ENCODE measurements around the gene SLC25A10. TPM values are rescaled to one million over a fixed set of nuclear protein-coding genes. Genes with fewer than 3 reads are reported as not detected.
A peak's percentile ranks its signal among the peaks of the same experiment; 100 is the strongest.
"Not testable (repeated sequence)": the region's sequence is repeated elsewhere in the genome, so short reads cannot be mapped to it uniquely, and the experiment has no call there.

SLC25A10 gene
- total RNA-seq, 1 experiment from 2014 or later = 30.9 TPM

DNA sequence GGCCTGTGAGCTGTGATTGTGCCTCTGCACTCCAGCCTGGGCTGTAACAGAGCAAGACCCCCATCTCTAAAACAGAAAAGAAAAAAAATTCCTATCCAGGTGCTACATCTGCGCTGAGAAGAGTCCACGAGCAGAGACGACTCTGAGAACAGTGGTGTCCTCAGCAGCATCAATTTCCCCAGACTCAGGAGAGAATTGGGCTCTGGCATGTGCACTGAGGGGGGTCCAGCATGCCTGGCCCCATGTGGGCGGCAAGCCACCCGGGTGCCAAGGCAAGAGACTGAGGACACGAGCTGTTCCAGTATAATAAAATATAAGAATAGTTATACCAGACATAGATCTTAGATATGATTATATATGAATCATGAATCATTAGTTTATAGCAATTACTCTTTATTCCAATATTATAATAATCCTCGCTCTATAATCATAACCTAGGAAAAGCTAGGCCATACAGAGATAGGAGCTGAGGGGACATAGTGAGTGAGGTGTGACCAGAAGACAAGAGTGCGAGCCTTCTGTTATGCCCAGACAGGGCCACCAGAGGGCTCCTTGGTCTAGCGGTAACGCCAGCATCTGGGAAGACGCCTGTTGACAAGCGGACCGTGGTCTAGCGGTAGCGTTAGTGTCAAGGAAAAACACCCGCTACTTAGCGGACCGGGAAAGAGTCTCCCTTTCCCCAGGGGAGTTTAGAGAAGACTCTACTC, 36.4 kb upstream of the SLC25A10 start:
- H2AFZ ChIP-seq (ENCODE audit: low read length); H2AK5ac ChIP-seq (ENCODE audit: insufficient read length, low read length); H2BK20ac ChIP-seq (ENCODE audit: low read depth, low read length, poor library complexity, severe bottlenecking); H3K27ac Mint-ChIP-seq; H3K23me2 ChIP-seq (ENCODE audit: insufficient read length, low read depth, low read length, poor library complexity, severe bottlenecking); H3K56ac ChIP-seq (ENCODE audit: insufficient read length, low read depth, low read length); H2BK15ac ChIP-seq (ENCODE audit: low read depth, low read length); H2BK12ac ChIP-seq (ENCODE audit: insufficient read length, low read depth, low read length); H4K20me1 ChIP-seq (ENCODE audit: control insufficient read depth, insufficient read depth, insufficient read length); H3K14ac ChIP-seq (ENCODE audit: insufficient read depth, low read length); H3K4me3 Mint-ChIP-seq; H3K27me3 Mint-ChIP-seq (ENCODE audit: low read depth); H4K91ac ChIP-seq (ENCODE audit: insufficient read length, low read depth, low read length); H3K79me2 ChIP-seq (ENCODE audit: insufficient read depth, low read length); H3K23ac ChIP-seq (ENCODE audit: insufficient read length, low read depth, low read length); H3K18ac ChIP-seq (ENCODE audit: insufficient read length, low read depth, low read length); H3K4me2 ChIP-seq (ENCODE audit: insufficient read depth, insufficient read length, low read length); H3K79me1 ChIP-seq (ENCODE audit: insufficient read depth, low read depth, low read length, poor library complexity, severe bottlenecking); H3K4me1 ChIP-seq (ENCODE audit: insufficient read depth, low read length); H3K27ac ChIP-seq (ENCODE audit: insufficient read length, low read depth, low read length); H3T11ph ChIP-seq (ENCODE audit: low read length); H2BK120ac ChIP-seq (ENCODE audit: low read depth, low read length, poor library complexity, severe bottlenecking); H3K9me3 ChIP-seq (ENCODE audit: control insufficient read depth, low read depth, low read length); H4K5ac ChIP-seq (ENCODE audit: insufficient read length, low read depth, low read length); H3K4me1 Mint-ChIP-seq; H3K9ac ChIP-seq (ENCODE audit: extremely low read depth, insufficient read length, low read length); H3K4ac ChIP-seq (ENCODE audit: low read depth, low read length); H4K8ac ChIP-seq (replicated peaks; ENCODE audit: insufficient read length, low read depth, low read length); H3K27me3 ChIP-seq (ENCODE audit: insufficient read depth, low read length); H3K9me3 Mint-ChIP-seq; H2BK5ac ChIP-seq (ENCODE audit: insufficient read length, low read length): not testable (repeated sequence)
- peaks cover 22 to 43% (median 40%) of the 10 kb centered on the region in 3 experiments; a peak in 6 of 7 replicates for H3K36me3 Mint-ChIP-seq (ENCODE audit: insufficient read depth in 1 of 3, low read depth in 3 of 3)
- TF ChIP-seq, protein P1, sequence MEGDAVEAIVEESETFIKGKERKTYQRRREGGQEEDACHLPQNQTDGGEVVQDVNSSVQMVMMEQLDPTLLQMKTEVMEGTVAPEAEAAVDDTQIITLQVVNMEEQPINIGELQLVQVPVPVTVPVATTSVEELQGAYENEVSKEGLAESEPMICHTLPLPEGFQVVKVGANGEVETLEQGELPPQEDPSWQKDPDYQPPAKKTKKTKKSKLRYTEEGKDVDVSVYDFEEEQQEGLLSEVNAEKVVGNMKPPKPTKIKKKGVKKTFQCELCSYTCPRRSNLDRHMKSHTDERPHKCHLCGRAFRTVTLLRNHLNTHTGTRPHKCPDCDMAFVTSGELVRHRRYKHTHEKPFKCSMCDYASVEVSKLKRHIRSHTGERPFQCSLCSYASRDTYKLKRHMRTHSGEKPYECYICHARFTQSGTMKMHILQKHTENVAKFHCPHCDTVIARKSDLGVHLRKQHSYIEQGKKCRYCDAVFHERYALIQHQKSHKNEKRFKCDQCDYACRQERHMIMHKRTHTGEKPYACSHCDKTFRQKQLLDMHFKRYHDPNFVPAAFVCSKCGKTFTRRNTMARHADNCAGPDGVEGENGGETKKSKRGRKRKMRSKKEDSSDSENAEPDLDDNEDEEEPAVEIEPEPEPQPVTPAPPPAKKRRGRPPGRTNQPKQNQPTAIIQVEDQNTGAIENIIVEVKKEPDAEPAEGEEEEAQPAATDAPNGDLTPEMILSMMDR (conservative IDR thresholded peaks at IDR 0.05) = peak; percentile 73
- peak; percentile 61 for DNase-seq
- no CpG with 5 or more reads among the region's 18 CpGs for WGBS (ENCODE audit: extremely low coverage, insufficient read length, low lambda C conversion rate)
